Measurements from ENCODE around the gene ACTN4. TPM values are rescaled to one million over a fixed set of nuclear protein-coding genes. Genes with fewer than 3 reads are reported as not detected.
A peak's percentile ranks its signal among the peaks of the same experiment; 100 is the strongest.

ACTN4 gene
- total and polyA plus RNA-seq, 12 donors = 148 to 773 (median 558) TPM

- Histone ChIP-seq H3K4me3 (no peak overlapping the region), H3K36me3 (replicated peaks in 1 of 2) (no peaks in the 10 kb centered on the region), H3K27me3 (no peaks in the 10 kb centered on the region), H3K4me1 (replicated peaks in 1 of 2) (peaks cover 38 to 84% of the 10 kb centered on the region in 2 donors), H3K9me3 (replicated peaks in 1 of 3) (no peaks in the 10 kb centered on the region), H3K27ac (peak overlapping the region; percentile 11 to 93 (median 73))
- intact Hi-C loops (cut with DNase I) = no loop called here
- TF ChIP-seq CTCF (IDR thresholded peaks at IDR 0.05) (no peak), POLR2A (IDR thresholded peaks at IDR 0.05) (peak in 1 of 2 donors; percentile 14)
- 37 to 46% (median 42%) methylated on average over 15 to 19 of the region's 19 CpGs for WGBS, 4 donors
- no peak for DNase-seq
Measured at GRCh38 chr19:38693380-38694223, 46.2 kb downstream of the ACTN4 start.

DNA sequence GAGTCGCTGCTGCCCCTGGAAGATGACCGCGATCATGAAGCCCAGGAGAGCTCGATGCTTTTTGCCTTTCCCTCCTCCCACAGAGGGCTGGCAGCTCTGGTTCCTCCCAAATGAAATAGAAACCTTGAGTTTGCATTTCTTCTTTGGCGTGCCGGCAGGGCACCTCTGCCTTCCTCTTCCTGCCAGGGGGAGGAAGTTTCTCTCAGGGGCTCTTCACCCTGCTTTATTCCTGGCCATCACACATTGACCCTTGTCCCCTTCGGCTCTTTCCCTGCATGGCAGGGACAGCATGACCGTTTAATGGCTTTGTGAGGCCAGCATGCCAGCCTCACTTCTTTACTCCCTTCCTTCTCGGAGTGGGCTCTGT lies 47.9 kb downstream of the ACTN4 start:
- Histone ChIP-seq H3K4me3 (no peak overlapping the region), H3K27me3 (no peaks in the 10 kb centered on the region), H3K27ac (peak overlapping the region in 4 of 5 donors; percentile 23 to 93 (median 80)), H3K4me1 (replicated peaks in 1 of 2) (peaks cover 38 to 91% of the 10 kb centered on the region in 2 donors), H3K36me3 (replicated peaks in 1 of 2) (no peaks in the 10 kb centered on the region), H3K9me3 (replicated peaks in 1 of 3) (no peaks in the 10 kb centered on the region)
- TF ChIP-seq POLR2A (IDR thresholded peaks at IDR 0.05) = no peak
- no peak for TF ChIP-seq CTCF (IDR thresholded peaks at IDR 0.05)
- 19 to 28% (median 24%) methylated on average over 5 to 9 of the region's 9 CpGs for WGBS, 4 donors
- peak in 1 of 7 donors; percentile 55 for DNase-seq
- intact Hi-C loops (cut with DNase I) = no loop called here

DNA sequence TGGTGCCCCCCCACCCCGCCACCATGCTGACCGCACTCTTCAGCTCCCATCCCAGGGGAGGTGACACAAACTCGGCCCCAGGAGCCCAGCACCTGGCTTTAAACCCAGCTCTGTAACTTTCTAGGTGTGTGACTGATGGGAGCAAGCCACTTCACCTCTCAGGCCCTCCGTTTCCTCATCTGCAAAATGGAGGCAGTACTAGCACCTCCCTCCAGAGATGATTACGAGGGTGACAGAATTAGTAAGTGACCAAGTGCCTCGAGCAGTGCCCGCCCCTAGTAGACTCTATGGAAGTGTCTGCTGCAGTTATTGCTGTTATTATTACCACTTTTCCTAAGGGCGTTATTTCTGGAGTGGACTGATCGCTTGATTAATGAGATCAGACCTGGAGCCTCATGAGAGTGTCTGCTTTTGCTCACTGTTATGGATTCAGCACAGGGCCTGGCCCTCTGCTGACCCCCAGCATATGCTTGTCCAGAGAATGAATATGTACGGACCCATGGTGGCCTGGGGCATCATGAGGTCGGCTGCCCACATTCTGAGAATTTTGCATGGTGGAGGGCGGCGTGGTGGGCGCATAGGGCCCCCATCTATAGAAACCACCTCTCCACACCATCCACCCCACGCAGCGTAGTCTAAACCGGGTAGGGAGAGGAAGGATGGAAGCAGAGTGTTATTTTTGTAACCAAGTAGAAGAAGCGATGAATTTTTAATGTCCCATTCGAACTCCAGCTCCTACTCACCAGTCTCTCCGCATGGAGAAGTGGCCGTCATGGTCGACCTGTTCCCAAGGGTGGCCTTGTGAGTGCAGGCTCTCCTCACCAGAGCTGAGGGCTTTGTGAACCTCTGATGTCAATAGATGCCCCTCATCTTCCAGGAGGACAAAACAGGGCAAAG lies 48.6 kb downstream of the ACTN4 start:
- H3K4me3 ChIP-seq = no peak overlapping the region
- peaks cover 45 to 98% of the 10 kb centered on the region in 2 donors for H3K4me1 ChIP-seq (replicated peaks in 1 of 2)
- intact Hi-C loops (cut with DNase I) = no loop called here
- H3K36me3 ChIP-seq (replicated peaks in 1 of 2) = peaks cover 0 to 6% of the 10 kb centered on the region in 2 donors
- H3K27ac ChIP-seq = peak overlapping the region in 4 of 5 donors; percentile 23 to 93 (median 80)
- peak in 1 of 7 donors; percentile 30 for DNase-seq
- H3K9me3 ChIP-seq (replicated peaks in 1 of 3) = no peaks in the 10 kb centered on the region
- WGBS, 4 donors = 78 to 83% (median 81%) methylated on average over 22 of the region's 22 CpGs
- no peaks in the 10 kb centered on the region for H3K27me3 ChIP-seq
- TF ChIP-seq CTCF (IDR thresholded peaks at IDR 0.05) (no peak), POLR2A (IDR thresholded peaks at IDR 0.05) (no peak)

GRCh38 chr19:38696729-38697055 lies 49.2 kb downstream of the ACTN4 start:
- H3K9me3 ChIP-seq (replicated peaks in 1 of 3) = no peaks in the 10 kb centered on the region
- peak overlapping the region in 3 of 5 donors; percentile 73 to 93 (median 88) for H3K27ac ChIP-seq
- 75 to 83% (median 78%) methylated on average over 3 to 6 of the region's 6 CpGs for WGBS, 4 donors
- TF ChIP-seq POLR2A (IDR thresholded peaks at IDR 0.05) = no peak
- TF ChIP-seq CTCF (IDR thresholded peaks at IDR 0.05) = no peak
- no peaks in the 10 kb centered on the region for H3K27me3 ChIP-seq
- peaks cover 0 to 12% of the 10 kb centered on the region in 2 donors for H3K36me3 ChIP-seq (replicated peaks in 1 of 2)
- H3K4me3 ChIP-seq = no peak overlapping the region
- no peak for DNase-seq
- H3K4me1 ChIP-seq (replicated peaks in 1 of 2) = peaks cover 50 to 100% of the 10 kb centered on the region in 2 donors
- intact Hi-C loops (cut with DNase I) = no loop called here
